SK-N-MC (cell line): ENCODE measurements around the gene RPL15.

ENCODE experiments used
- EZH2 ChIP-seq: fragments of 200-600 bp; sonication (generic); IDR thresholded peaks from one replicate; pipeline ENCODE4 v1.6.1; 2017; ENCODE audit warnings: antibody characterized with exemption
- FOXP2 ChIP-seq: optimal IDR thresholded peaks from 2 replicates; pipeline ENCODE3; 2011; ENCODE audit warnings: mild to moderate bottlenecking, moderate library complexity; ENCODE audit not compliant: insufficient read depth; ENCODE audit errors: extremely low read length, control extremely low read depth
- POLR2AphosphoS5 ChIP-seq: IDR thresholded peaks from 2 replicates; pipeline ENCODE4 v1.6.1; 2012; ENCODE audit warnings: mild to moderate bottlenecking, low read depth, low read length, borderline replicate concordance

- TF ChIP-seq POLR2AphosphoS5 (no peak), EZH2 (no peak), FOXP2 (no peak)
Measured at GRCh38 chr3:23953523-23953922, 36.6 kb downstream of the RPL15 start.
